ENCODE measurements around the gene ACTRT2. TPM values are rescaled to one million over a fixed set of nuclear protein-coding genes. Genes with fewer than 3 reads are reported as not detected.

ACTRT2 gene
- polyA plus RNA-seq, 4 donors, result not detected

DNA sequence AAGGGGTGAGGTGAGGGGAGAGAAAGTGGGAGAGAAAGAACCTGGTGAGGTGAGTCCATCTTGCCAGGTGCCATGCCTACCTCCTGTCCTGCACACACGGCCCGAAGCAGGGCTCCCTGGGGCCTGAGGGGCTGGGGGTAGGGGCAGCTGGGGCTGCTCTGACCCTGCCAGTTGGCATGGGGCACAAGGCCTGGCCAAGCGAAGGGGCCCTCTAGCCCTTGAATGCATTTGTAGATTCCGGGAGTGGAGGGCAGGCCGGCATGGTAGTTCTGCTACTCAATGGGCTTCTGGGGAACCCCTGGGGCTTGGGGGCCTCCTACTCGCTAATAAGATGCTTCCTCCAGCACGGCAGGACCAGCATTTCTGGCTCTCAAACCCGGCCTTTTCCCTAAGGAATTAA, 44.1 kb downstream of the ACTRT2 start:
- DNase-seq (ENCODE audit: low read depth in 4 of 4, low spot score in 3 of 4), result no peak

- DNase-seq (ENCODE audit: low read depth in 4 of 4, low spot score in 3 of 4), result no peak
Observed at GRCh38 chr1:3065797-3066196, 44.5 kb downstream of the ACTRT2 start.

- no peak for DNase-seq (ENCODE audit: low read depth in 4 of 4, low spot score in 3 of 4)
Observed at GRCh38 chr1:3066250-3066711, 45.0 kb downstream of the ACTRT2 start.

DNA sequence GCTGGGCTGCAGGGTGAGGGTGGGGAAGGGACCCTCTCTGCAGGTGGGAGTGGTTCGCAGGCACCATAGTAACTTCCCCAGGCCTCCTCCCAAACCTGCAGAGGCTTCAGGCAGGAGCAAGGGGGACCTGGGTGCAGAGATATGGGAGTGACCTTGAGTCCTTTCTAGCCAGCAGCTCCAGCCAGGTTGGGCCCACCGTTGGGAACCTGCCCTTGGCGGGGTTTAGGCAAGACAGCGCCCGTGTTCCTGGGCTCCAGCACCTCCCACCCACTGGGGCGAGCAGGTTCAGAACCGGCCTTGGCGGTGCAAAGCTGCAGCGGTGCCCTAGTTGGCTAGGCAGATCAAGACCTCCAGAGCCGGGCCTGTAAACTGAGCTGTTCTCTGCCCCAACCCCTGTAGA, 45.6 kb downstream of the ACTRT2 start:
- no peak for DNase-seq (ENCODE audit: low read depth in 4 of 4, low spot score in 3 of 4)

DNA sequence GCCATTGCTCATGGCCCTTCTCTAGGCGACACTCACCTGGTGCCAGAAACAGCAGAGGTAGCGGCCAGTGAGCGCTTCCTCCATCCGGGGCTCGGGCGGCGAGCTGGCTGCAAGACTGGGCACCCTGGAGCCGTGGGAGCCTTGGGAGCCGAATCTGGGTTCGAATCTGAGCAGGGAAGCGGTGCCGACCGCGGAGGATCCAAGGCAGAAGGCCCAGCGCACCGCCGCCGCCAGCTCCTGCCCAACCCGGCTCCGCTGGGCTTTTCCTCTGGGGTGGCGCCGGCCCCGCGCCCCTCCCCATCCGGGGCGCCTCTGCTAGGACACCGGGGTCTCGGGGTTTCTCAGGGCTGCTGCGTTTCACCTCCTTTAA, 46.0 kb downstream of the ACTRT2 start:
- no peak for DNase-seq (ENCODE audit: low read depth in 4 of 4, low spot score in 3 of 4)

DNA sequence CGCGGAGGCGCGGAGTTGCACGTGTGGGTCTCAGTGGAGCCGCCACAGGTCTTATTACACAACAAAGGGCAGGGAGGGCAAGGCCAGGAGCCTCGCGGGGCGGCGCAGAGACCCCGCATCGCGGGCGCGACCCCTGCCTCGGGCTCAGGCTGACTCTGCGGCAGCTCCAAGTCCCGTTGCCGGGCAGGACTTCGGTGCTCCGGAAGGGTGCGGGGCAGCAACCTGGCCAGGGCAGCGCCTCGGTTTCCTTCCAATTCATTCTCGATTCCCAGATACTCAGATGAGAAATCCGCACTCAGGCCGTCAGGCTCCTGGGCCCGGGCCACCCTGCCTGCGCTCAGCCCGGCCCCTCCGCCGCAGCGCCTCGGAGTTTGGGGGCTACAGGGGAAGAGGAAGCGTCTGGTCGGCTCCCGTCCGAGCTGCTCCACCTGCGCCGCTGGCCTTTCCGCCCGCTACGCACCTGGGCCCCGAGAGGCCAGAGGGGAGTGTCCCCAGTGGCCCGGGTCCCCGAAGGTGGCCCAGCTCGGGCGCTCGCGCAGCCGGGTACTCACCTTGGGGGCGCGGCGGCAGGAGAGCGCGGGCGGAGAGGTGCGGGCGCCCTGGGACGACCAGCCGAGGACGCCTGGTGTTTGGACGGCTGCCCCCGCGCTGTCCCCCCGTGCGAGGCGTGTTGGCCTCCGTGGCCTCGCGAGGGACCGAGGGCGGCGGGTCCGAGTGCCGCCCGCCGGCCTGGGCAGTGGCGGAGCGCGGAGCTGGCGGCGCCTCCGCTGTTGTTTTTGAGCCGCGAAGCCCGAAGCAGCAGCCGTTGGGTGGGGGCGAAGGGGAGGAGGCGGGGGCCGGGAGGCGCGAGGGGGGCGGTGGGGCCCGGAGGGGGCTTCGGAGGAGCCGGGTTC, 46.6 kb downstream of the ACTRT2 start:
- no peak for DNase-seq (ENCODE audit: low read depth in 4 of 4, low spot score in 3 of 4)

DNA sequence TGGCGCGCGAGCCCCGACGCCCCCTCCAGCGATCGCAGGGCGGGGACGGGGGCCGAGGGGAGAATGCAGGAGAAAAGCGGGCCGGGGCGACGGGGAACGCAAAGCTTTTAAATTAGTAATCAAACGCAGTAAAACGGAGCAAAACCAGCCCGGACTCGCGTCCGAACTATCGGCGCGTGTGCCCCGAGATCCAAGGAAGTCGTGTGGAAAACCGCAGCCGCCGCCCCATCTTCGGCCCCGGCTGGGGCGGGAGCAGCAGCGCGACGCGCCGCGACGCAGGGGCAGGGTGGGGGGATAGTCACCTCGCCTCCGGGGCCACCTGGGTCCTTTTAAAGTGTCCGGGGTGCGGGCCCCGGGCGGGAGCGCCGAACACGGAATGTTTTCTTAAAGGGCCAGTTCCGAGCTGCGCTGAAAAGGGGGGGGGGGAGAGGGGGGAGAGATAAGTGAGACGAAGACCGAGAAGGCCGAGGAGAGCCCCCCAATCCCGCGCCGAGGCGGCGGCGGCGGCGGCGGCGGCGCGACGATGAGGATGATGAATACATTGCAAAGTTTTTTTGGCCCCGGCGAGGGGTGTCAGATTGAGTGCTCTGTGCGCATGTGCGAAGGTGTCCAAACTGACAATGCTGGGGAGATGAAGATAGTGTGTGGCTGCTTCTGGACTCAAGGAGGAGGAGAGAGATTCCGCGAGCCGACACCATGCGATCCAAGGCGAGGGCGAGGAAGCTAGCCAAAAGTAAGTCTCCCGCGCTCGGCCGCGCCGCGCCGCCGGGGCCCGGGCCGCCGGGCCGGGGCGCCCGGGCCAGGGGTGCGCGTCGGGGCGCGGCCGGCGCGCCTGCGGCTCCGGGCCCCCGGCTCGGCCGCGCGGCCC, 47.5 kb downstream of the ACTRT2 start, which contains the start of gene PRDM16:
TSS of gene PRDM16 (plus strand) at position 640 of the 868 bp plus-strand sequence. CDS start at position 697, 57 bp downstream.
- DNase-seq (ENCODE audit: low read depth in 4 of 4, low spot score in 3 of 4), result no peak

DNA sequence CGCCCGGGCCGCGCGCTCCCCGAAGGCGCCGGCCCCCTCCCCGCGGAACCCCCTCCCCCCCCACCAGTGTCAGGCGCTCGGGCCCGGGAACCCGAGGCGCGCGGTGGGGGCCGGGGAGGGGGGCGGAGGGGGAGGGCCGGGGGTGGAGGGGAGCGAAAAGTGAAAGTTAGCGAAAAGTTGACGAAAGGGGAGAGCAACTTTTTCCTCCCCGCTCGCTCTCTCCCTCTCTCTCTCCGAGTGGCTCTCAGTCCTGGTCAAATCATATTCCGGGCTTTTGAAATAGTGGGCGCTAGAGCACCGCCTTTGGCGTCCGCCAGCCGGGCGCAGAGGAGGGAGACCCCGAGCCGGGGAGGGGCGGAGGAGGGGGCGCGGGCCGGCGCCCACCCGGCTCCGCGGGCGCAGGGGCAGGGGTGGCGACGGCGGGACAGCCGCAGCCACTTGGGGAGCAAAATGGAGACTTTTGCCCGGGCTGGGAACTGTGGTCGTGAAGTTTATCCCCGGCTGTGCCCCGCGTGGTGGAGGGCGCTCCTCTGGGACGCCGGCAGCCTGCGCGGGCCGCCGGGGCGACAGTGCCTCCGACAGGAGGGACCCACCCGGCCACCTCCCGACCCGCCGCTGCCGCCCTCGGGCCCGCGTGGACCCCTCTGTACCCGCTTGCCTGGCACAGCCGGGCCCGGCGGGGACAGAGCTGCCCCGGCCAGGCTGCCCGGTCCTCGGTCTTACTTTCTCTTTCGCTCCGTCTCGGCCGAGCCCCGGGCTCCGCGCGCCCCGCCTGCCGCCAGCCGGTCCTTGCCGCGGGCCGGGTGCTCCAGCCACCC, 48.4 kb downstream of the ACTRT2 start:
- DNase-seq (ENCODE audit: low read depth in 4 of 4, low spot score in 3 of 4), result peak in 3 of 4 donors; percentile 57 to 67 (median 65)

DNA sequence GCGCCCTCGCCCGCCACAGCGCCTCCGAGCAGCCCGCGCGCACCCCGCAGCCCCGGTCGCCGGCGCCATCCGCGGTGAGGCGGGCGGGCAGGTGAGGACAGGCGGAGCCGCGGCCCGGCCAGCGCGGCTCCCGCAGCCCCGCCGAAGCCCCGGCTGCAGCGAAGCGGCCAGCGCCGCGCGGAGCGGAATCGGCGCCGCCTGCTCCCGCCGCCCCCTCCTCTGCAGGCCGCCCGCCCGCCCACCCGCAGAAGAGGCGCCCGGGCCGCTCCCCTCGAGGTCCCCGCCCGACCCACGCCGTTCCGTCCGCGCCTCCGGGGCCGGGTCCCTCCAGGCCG, 49.0 kb downstream of the ACTRT2 start:
- no peak for DNase-seq (ENCODE audit: low read depth in 4 of 4, low spot score in 3 of 4)

- DNase-seq (ENCODE audit: low read depth in 4 of 4, low spot score in 3 of 4), result no peak
Observed at GRCh38 chr1:3070644-3071564, 49.6 kb downstream of the ACTRT2 start.

- DNase-seq (ENCODE audit: low read depth in 4 of 4, low spot score in 3 of 4), result no peak
Observed at GRCh38 chr1:3071565-3072390, 50.5 kb downstream of the ACTRT2 start.

Other genes with a start within 250 kb of the ACTRT2 start
- 1 to 10 TPM in 1 of 4 donors, under 1 TPM in 3; 0.69 to 1.1 (median 0.85) TPM for gene TTC34, start 219.8 kb upstream of the ACTRT2 start, polyA plus RNA-seq (ENCODE audit: insufficient read length in 4 of 4)
- gene PRDM16, start 47.7 kb downstream of the ACTRT2 start, polyA plus RNA-seq (ENCODE audit: insufficient read length in 4 of 4), result 1 to 10 TPM; 6.0 to 8.1 (median 7.0) TPM

All from right renal pelvis (tissue), 4 donors.